Activated T-cell treated with anti-CD3 and anti-CD28 coated beads for 24 hours (primary cell): ENCODE data around the gene GATAD2B.
"Not testable (repeated sequence)": the region's sequence is repeated elsewhere in the genome, so short reads cannot be mapped to it uniquely, and the experiment has no call there.

Experiments
- DNase-seq: peaks from one replicate; pipeline ENCODE4 v3.0.0-alpha.2; 2020; ENCODE audit warnings: low read depth

GATAD2B gene

DNA sequence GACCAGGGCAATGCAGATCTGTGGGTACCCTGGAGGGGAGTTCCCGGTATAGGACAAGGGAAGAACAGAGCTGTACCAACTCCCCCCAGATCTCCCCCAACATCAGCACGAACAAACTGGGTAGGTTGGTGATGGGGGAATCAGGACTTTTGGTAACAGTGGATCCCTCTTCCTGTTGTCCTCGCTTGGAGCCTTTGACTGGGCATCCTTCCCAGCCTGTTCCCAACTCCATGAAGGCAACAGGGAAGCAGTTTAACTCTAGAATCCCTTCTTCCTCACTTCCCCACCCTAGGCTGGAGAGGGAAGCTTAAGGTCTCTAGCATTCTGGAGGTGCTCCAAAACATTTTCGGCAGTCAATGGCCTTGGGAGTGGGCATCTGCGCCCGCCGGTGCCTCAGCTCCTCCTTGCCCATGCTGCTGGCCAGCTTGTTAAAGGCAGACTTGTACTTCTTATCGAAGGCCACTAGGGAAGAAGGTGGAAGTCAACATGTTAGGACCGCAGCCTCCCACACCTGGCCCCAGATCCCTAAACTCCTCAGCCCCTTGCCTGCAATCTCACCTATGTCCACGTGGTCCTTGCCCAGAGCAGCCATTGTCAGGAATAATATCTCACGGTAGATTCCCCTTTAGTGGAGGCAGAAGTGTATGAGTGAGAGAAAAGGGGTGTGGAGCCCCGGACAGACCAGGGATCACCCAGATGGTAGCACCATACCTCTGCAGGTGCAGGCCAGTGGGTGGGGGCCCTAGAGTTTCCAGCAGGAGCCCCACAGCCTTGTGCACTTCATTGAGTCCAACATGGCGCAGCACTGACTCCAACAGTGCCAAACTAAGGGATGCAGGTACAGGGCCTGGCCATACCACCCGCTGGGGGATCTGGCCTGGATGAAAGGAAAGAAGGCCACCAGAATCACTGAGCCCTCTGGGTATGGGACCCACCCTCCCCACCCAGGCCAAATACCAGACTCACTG lies 7.5 kb upstream of the GATAD2B start:
- no peak for DNase-seq

DNA sequence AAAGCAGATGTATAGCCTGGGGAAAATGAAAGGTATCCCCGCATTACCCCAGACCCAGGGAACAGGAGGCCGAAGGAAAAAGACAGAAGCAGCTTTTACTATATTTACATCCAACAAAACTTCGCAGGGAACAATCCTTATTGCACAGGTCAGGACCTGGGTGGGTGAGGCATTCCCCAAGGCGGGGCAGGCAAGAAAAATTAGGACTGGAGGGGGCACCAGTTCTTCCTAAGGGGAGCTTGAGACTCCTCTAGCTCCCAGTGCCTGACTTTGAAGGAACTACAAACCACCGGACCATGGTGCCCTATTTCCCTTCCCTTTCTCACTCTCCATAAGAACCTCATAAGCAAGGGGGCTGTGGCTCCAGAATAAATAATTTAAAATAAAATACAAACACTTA lies 6.7 kb upstream of the GATAD2B start:
- DNase-seq: no peak

DNA sequence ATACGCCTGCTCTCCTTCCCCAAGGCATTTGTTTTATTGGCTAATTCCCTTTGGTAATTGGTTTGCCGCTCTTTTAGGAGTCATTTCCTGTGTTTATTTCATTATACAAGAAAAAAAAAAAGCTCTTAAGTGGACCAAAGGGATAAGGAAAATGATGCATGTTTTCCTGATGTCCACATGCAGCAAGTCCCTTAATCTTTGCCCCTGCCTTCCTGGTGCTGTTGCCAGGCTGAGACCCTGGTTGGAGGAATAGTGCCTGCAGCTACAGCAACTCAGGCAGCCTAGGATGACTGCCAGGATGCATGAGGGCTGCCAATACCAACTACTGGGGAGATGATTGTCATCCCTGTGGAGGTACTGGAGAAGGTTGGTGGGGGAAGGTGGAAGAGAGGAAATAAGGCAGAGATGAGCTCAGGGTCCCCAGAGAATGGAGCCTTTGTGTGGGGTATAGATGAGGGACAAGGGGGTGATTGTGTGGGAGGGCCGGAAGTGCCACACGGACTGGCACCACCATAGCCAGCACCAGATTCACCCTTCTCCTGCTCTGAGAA lies 6.1 kb upstream of the GATAD2B start:
- no peak for DNase-seq

DNA sequence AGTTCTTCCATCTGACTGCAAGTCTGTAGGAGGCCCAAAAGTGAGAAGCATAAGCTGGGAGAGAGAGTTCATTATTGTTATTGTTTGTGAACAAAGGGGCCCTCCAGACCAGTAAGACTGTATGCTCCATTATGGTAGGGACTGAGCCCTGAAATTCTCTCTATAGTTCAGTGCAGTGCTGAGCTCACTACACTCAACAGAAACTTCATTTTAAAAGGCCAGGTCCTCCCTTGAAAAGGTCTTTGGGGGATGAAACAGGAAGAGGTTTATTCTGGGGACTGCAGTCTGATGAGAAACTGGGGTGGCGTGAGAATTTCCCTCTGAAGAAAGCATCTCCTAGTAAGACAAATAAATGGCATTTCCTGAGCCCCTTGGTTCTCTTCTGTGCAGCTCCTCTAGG lies 5.5 kb upstream of the GATAD2B start:
- no peak for DNase-seq

DNA sequence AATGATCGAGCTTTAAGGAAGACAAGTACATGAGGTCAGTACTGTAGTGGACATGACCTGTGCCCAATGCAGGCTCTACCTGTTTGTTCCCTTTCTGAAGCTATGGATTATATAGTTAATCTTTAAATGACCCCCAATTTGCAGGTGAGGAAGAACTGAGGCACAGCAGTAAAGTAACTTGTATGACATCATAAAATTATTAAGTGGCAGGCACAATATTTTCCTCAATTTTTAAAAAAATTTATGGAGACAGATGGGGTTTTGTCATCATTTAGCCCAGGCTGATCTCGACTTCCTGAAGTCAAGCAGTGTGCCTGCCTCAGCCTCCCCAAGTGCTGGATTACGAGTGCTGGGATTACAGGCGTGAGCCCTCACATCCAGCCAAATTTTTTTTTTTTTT lies 3.6 kb upstream of the GATAD2B start:
- DNase-seq: no peak

DNA sequence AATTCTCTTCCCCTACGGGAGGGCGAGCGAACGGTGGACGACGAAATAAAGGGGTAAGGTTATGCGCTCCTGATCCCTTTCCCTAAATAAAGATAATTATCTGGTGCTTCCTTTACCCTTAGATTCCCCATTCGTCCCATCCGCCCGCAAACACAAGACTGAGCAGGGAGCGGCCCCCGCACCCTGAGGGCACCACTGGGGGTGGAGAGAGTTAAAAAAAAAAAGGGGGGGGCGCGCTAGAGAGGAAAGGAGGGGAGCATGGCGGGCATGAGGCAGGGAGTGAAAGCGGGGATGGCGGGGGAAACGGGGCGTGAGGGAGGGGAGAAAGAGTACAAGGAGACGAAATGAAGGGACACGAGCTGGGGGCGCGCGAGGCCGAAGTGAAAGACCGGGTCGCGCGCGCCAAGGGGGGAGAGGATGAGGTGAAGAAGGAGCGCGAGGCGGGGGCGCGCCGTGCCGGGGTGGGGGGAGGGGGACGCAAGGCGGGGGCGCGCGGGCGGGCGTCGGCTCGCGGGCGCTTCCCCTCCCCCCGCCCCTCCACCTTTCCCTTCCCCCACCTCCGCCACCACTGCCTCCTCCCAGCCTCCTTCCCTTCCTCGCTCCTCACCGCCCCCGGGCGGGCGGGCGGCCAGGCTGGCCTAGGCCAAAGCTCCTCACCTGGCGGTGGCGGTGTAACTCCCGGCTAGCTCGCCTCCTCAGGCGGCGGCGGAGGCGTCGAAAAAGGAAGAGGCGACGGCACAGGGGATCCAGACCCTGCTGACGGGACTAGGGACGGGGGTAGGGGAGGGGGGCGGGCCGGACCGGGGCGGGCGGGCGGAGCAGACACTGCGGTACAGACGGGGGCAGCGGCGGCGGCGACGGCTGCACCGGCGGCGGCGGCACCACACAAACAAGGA lies 448 bp downstream of the GATAD2B start:
- DNase-seq: peak; percentile 56

DNA sequence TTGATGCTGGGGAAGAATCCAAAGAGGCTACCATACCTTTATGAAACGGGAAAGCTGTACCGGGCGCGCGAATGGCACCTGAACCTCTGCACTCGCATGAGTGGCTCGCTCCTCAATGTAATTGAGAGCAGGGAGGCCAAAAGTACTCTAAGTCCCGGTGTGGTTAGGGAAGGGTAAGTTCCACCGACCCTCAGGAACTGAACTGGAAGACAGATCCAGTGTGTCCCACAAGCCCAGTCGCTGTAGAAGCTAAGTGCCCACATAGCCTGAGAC lies 1.0 kb downstream of the GATAD2B start:
- no peak for DNase-seq

DNA sequence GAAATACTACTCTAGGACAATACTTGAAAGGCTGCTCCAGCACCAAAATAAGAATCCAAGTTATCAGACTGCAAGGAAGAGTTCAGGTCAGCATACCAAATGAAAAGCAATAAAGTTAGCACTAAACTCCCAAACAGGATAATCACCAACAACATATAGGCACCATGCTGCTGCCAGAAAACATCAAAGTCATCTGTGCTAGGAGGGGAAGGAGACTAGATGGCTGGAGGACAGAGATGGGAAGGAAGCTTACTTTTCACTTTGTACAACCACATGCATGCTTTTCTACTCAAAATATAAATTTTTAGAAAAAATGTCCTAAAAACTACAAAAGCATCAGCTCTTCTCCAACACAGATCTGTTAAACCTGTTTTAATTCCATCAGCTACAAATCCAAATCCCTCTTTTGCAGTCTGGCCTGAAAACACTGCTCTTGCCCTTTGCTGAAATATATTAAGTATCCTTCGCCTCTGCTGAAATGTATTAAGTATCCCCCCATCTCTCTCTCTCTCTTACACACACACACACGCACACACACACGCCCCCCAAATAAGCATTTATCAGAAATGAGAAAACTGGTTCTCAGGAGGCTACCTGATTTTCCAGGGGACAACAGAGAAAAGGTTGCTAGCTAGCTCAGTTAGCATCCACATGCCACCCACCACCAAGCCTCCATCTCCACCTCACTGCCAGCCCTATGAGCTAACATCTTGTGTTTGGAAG lies 1.5 kb downstream of the GATAD2B start:
- no peak for DNase-seq

DNA sequence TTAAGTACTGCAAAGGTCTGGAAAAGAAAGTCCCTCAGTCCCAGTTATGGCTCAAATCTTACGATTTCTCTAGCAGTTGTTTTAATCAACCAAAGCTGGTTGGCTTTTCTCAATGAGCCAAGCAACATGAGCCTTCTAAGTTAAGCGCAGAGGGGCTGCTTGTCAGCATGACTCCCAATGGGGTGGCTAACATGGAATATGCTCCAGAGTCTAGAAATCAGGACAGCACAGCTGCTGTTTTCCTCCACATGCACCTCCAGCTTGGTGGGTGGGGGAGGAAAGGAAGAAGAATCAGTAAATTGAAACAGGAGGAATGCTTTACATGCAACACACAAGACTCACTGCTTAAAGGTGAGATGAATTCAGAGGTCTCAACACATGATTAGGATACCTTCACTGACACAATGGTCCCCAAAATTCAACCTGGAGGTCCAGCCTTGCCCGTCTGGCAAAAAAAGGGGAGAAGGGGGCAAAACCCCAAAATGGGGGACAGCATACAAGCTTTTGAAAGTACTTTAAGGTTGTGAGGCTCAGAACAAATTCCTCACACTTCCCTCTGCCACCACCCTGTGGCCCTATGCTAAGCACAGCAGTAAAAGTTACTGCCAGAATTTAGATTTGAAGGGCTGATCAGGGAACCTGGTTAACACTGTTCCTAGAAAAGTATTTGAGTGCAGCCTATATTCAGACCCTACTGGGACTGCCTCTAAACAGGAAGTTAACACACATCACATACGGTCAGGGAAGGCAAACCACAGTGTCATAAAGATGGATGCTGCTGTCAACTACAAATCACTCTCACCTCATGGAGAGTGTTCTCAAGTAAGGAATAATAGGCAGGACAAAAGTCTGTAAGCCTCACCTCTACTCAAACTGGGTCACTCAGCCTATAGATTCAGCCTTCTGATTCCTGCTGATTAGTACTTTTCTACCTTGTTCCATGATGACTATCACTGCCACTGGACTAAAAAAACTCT lies 2.6 kb downstream of the GATAD2B start:
- DNase-seq: no peak

DNA sequence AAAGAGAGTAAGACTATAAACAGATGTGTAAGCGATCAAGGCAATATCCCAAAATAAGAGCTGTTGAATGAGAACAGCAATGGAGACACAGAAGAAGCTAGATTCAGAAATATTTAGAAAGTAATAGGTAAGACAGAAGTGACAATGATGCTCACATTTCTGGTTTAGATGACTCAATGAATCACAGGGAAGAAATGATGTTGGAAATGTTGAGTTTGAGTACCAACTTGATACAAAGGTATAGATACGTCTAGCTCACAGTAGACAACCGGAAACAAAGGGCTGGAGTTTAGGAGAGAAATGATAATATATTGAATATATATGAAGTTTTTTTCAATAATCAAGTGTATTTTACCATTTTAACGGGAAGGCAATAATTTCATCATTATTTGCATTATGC lies 6.5 kb downstream of the GATAD2B start:
- no peak for DNase-seq

DNA sequence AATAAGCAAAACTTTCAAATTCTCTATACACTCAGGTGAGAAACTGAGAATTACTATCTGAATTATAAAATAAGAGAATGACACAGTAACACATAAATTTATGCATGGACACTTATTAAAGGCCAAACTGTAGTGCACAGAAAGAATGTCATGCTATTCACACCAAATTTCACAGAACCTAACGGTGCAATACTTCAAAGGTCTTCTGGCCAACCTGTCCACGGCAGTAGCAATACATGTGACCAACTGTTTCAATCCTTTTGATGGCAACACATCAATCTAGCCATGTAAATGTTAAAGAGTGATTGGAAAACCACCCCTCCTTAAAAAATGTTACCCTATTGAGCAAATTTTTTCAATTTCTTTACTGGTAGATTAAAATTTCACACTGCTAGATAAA lies 10.4 kb downstream of the GATAD2B start:
- DNase-seq: no peak

DNA sequence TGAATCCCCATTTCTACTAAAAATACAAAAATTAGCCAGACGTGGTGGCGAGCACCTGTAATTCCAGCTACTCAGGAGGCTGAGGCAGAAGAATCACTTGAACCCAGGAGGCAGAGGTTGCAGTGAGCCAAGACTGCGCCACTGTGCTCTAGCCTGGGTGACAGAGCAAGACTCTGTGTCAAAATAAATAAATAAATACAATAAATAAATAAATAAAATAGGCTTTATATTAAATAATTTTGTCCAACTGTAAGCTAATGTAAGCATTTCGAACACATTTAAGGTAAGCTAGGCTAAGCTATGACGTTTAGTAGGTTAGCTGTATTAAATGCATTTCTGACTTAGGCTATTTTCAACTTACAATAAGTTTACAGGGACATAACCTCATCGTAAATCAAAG lies 12.2 kb downstream of the GATAD2B start:
- not testable (repeated sequence) for DNase-seq

DNA sequence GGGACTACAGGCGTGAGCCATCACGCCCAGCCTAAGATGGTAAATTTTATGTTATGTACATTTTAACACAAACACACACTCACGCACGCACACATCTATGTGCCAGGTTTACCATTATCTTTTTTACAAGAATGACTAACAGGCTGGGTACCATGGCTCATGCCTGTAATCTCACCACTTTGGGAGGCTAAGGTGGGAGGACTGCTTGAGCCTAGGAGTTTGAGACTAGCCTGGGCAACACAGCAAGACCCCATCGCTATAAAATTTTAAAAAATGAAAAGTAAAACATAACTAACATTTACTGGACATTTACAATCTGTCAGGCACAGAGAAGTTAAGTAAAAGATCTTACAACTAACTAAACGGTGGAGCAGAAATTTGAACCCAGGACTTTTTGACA lies 14.7 kb downstream of the GATAD2B start:
- DNase-seq: no peak

DNA sequence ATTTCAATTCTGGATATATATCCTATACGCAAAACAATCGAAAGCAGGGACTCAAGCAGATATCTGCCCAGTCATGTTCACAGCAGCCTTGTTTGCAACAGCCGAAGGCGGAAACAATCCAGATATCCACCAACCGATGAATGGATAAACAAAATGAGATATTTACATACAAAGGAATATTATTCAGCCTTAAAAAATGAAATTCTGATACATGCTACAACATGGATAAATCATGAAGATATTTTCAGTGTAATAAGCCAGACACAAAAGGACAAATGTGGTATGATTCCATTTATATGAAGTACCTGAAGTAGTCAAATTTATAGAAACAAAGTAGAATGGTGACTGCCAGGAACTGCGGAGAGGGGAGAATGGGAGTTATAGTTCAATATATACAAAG lies 15.6 kb downstream of the GATAD2B start:
- no peak for DNase-seq

DNA sequence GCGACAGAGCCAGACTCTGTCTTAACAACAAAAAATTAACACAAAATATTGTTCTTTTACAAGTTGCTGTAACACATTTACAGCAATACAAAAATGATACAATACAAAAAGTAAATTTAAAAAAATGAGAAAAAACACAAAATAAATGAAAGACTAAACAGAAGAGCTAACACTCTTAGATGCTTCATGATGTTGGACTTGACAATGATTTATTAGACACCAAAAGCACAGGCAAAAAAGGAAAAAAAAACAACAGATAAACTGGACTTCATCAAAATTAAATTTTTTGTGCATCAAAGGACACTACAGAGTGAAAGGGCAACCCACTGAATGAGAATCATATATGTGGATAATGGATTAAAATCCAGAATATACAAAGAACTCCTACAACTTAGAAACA lies 16.4 kb downstream of the GATAD2B start:
- DNase-seq: no peak

DNA sequence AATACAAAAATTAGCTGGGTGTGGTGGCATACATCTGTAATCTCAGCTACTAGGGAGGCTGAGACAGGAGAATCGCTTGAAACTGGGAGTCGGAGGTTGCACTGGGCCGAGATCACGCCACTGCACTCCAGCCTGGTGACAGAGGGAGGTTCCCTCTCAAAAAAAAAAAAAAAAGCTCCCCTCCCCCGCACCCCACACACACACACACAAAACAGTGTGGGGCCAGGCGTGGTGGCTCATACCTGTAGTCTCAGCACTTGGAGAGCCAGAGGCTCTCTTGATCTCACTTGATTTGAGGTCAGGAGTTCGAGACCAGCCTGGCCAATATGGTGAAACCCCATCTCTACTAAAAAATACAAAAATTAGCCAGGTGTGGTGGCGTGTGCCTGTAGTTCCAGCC lies 16.9 kb downstream of the GATAD2B start:
- DNase-seq: not testable (repeated sequence)

DNA sequence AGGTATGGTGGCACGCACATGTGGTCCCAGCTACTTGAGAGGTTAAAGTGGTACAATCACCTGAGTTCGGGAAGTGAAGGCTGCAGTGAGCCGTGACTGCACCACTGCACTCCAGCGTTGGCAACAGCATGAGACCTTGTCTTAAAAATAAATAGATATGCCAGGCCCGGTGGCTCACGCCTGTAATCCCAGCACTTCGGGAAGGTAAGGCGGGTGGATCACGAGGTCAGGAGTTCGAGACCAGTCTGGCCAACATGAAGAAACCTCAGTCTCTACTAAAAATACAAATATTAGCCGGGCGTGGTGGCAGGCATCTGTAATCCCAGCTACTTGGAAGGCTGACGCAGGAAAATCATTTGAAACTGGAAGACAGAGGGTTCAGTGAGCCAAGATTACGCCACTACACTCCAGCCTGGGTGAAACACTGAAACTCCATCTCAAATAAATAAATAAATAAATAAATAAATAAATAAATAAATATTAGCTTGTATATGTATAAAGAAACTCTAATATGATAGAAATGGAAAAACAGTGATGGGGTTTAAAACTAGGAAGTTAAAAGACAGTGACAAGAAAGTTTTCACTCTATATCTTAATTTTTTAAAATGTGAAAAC lies 18.8 kb downstream of the GATAD2B start:
- DNase-seq: no peak

DNA sequence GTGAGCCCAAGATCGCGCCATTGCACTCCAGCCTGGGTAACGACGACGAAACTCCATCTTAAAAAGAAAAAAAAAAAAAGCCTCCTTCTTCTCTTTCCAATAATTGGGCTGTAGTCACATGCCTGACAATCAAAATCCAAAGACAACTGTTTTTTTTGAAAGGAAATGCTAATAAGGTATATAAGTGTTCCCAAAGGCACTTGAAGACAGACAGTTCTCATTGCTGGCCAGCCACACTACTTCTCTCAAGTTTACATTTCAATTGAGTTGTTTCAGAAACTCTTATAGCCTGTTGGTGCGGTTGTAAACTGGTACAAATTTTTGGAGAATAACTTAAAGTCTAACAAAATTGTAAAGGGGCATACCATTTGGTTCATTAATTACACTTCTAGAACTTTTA lies 23.3 kb downstream of the GATAD2B start:
- DNase-seq: no peak

DNA sequence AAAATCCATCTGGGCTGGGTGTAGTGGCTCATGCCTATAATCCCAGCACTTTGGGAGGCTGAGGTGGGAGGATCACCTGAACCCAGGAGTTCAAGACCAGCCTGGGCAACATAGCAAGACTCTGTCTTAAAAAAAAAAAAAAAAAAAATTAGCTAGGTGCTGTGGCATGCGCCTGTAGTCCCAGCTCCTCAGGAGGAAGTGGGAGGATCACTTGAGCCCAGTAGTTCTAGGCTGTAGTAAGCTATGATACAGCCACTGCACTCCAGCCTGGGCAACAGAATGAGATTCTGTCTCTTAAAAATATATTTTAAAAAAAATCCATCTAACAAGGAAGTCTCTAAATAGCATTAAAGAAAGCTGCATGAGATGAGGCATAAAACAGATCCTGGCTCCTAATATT lies 26.9 kb downstream of the GATAD2B start:
- DNase-seq: not testable (repeated sequence)

DNA sequence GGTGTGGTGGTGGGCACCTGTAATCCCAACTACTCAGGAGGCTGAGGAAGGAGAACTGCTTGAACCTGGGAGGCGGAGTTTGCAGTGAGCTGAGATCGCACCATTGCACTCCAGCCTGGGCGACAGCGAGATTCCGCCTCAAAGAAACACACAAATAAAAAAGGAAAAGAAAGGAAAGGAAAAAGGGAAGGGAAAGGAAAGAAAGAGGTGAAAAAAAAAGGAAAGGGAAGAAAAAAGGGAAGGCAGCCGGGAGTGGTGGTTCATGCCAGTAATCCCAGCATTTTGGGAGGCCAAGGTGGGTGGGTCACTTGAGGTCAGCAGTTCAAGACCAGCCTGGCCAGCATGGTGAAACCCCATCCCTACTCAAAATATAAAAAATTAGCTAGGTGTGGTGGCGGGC lies 31.7 kb downstream of the GATAD2B start:
- not testable (repeated sequence) for DNase-seq

DNA sequence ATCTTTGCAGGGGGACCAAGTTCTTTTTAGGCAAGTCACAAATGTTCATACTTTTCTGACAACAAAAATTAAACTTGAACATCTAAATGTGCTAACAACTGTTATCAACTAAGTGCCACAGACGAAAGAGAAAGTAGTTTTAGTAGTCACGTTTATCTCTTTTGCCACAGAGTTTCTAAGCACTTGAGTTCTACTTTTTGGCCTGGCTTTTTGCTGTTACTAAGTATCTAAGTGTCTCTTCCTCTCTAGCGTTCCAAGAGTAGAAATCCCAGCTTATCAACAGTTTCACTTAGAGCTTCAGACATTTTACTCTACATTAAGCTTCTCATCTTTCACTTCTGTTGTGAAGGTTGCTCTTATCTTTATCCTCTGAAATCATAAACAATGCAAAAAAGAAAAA lies 34.2 kb downstream of the GATAD2B start:
- DNase-seq: no peak
